Large intestine (tissue), 3 donors: ENCODE results near the gene CCDC85A. TPM values are rescaled to one million over a fixed set of nuclear protein-coding genes. Genes with fewer than 3 reads are reported as not detected.

Experiments used
- DNase-seq, 2 donors: peaks; one replicate each; pipeline versions ENCODE4 v3.0.0 to v3.0.0-alpha.2; 2013
- H3K27ac ChIP-seq: one replicate; pipeline ENCODE4 v1.5.1; 2013; ENCODE audit warnings: low read length
- H3K27me3 ChIP-seq: 2 replicates; pipeline ENCODE4 v1.6.1; 2013; ENCODE audit warnings: low read length; ENCODE audit not compliant: control insufficient read depth, insufficient read depth
- H3K36me3 ChIP-seq: 2 replicates; pipeline ENCODE4 v1.6.1; 2013; ENCODE audit warnings: low read length; ENCODE audit not compliant: control insufficient read depth, insufficient read depth
- H3K4me1 ChIP-seq: one replicate; pipeline ENCODE4 v1.6.1; 2013; ENCODE audit warnings: low read length; ENCODE audit not compliant: control insufficient read depth, insufficient read depth
- H3K4me3 ChIP-seq: one replicate; pipeline ENCODE4 v1.5.1; 2013; ENCODE audit warnings: low read length
- H3K9me3 ChIP-seq: one replicate; pipeline ENCODE4 v1.6.1; 2013; ENCODE audit warnings: mild to moderate bottlenecking, low read depth, low read length, moderate library complexity; ENCODE audit not compliant: control insufficient read depth
- WGBS: methylation state at CpG from one replicate; pipeline ENCODE4 v1.1.5; 2013; ENCODE audit warnings: low lambda C conversion rate; ENCODE audit not compliant: insufficient coverage; 5-methylcytosine and 5-hydroxymethylcytosine counted together
- polyA plus RNA-seq: library from polyadenylated mRNA; unstranded; fragments of 120-200 nt; gene quantifications from one replicate; pipeline ENCODE4 v1.2.1, GENCODE V29; 2013

CCDC85A gene
- polyA plus RNA-seq, 1 donor: 1.0 TPM

- Histone ChIP-seq H3K4me1 (peaks cover 20% of the 10 kb centered on the region), H3K27ac (peak overlapping the region; percentile 62), H3K36me3 (no peaks in the 10 kb centered on the region), H3K27me3 (no peaks in the 10 kb centered on the region), H3K4me3 (no peak overlapping the region), H3K9me3 (no peaks in the 10 kb centered on the region)
- no CpG with 5 or more reads among the region's 1 CpG for WGBS
- peak; percentile 21 to 78 for DNase-seq
These were observed 198.7 kb downstream of the CCDC85A start for GRCh38 chr2:56382466-56382865.

- Histone ChIP-seq H3K36me3 (no peaks in the 10 kb centered on the region), H3K27me3 (no peaks in the 10 kb centered on the region), H3K9me3 (no peaks in the 10 kb centered on the region), H3K4me1 (peaks cover 18% of the 10 kb centered on the region), H3K27ac (no peak overlapping the region), H3K4me3 (no peak overlapping the region)
- no CpG with 5 or more reads among the region's 1 CpG for WGBS
- DNase-seq: peak in 1 of 2 donors; percentile 8
These were observed 202.9 kb downstream of the CCDC85A start for GRCh38 chr2:56386657-56387056.

- no peaks in the 10 kb centered on the region for H3K27me3 ChIP-seq
- H3K27ac ChIP-seq: no peak overlapping the region
- H3K9me3 ChIP-seq: no peaks in the 10 kb centered on the region
- no peak overlapping the region for H3K4me3 ChIP-seq
- no CpG with 5 or more reads among the region's 2 CpGs for WGBS
- H3K36me3 ChIP-seq: no peaks in the 10 kb centered on the region
- no peak for DNase-seq
- peaks cover 3% of the 10 kb centered on the region for H3K4me1 ChIP-seq
These were observed 206.9 kb downstream of the CCDC85A start for GRCh38 chr2:56390644-56391043.

- WGBS: 60% methylated on average over 1 of the region's 1 CpG
- Histone ChIP-seq H3K27ac (no peak overlapping the region), H3K4me1 (no peaks in the 10 kb centered on the region), H3K4me3 (no peak overlapping the region), H3K36me3 (no peaks in the 10 kb centered on the region), H3K9me3 (no peaks in the 10 kb centered on the region), H3K27me3 (no peaks in the 10 kb centered on the region)
- DNase-seq: no peak
These were observed 226.3 kb downstream of the CCDC85A start for GRCh38 chr2:56410140-56410539.

GRCh38 chr2:56416500-56417176 is 232.8 kb downstream of the CCDC85A start:
- no peak for DNase-seq
- no peaks in the 10 kb centered on the region for H3K4me1 ChIP-seq
- no peaks in the 10 kb centered on the region for H3K36me3 ChIP-seq
- WGBS: 88% methylated on average over 1 of the region's 1 CpG
- H3K27ac ChIP-seq: no peak overlapping the region
- H3K27me3 ChIP-seq: no peaks in the 10 kb centered on the region
- no peak overlapping the region for H3K4me3 ChIP-seq
- H3K9me3 ChIP-seq: no peaks in the 10 kb centered on the region
